ENCODE measurements around the gene SMARCA4. TPM values are rescaled to one million over a fixed set of nuclear protein-coding genes. Genes with fewer than 3 reads are reported as not detected.
"Not testable (repeated sequence)": the region's sequence is repeated elsewhere in the genome, so short reads cannot be mapped to it uniquely, and the experiment has no call there.

SMARCA4 gene
- total RNA-seq, 1 experiment from 2014 or later = 154 TPM

GRCh38 chr19:10976131-10976892 lies 15.5 kb downstream of the SMARCA4 start:
- DNase-seq (ENCODE audit: low spot score) = no peak

GRCh38 chr19:10977742-10978092 lies 16.9 kb downstream of the SMARCA4 start:
- no peak for DNase-seq (ENCODE audit: low spot score)

GRCh38 chr19:10979951-10980381 lies 19.1 kb downstream of the SMARCA4 start:
- DNase-seq (ENCODE audit: low spot score) = no peak

- no peak for DNase-seq (ENCODE audit: low spot score)
Observed at GRCh38 chr19:10981252-10981895, 20.5 kb downstream of the SMARCA4 start.

GRCh38 chr19:10983026-10983425 lies 22.2 kb downstream of the SMARCA4 start:
- no peak for DNase-seq (ENCODE audit: low spot score)

- no peak for DNase-seq (ENCODE audit: low spot score)
Observed at GRCh38 chr19:10984166-10984735, 23.4 kb downstream of the SMARCA4 start.

- DNase-seq (ENCODE audit: low spot score) = no peak
Observed at GRCh38 chr19:10985502-10985901, 24.7 kb downstream of the SMARCA4 start.

- no peak for DNase-seq (ENCODE audit: low spot score)
Observed at GRCh38 chr19:10986301-10987127, 25.7 kb downstream of the SMARCA4 start.

GRCh38 chr19:10987571-10988297 lies 26.9 kb downstream of the SMARCA4 start:
- no peak for DNase-seq (ENCODE audit: low spot score)

- DNase-seq (ENCODE audit: low spot score) = no peak
Observed at GRCh38 chr19:10988380-10988779, 27.6 kb downstream of the SMARCA4 start.

GRCh38 chr19:10988921-10989320 lies 28.1 kb downstream of the SMARCA4 start:
- no peak for DNase-seq (ENCODE audit: low spot score)

- no peak for DNase-seq (ENCODE audit: low spot score)
Observed at GRCh38 chr19:10991076-10991475, 30.2 kb downstream of the SMARCA4 start.

GRCh38 chr19:10991521-10992081 lies 30.8 kb downstream of the SMARCA4 start:
- no peak for DNase-seq (ENCODE audit: low spot score)

- DNase-seq (ENCODE audit: low spot score) = not testable (repeated sequence)
Observed at GRCh38 chr19:10992174-10992573, 31.3 kb downstream of the SMARCA4 start.

- DNase-seq (ENCODE audit: low spot score) = no peak
Observed at GRCh38 chr19:10995926-10996600, 35.2 kb downstream of the SMARCA4 start.

GRCh38 chr19:10998045-10998533 lies 37.3 kb downstream of the SMARCA4 start:
- no peak for DNase-seq (ENCODE audit: low spot score)

GRCh38 chr19:10998666-10999065 lies 37.8 kb downstream of the SMARCA4 start:
- no peak for DNase-seq (ENCODE audit: low spot score)

GRCh38 chr19:11005521-11005920 lies 44.7 kb downstream of the SMARCA4 start:
- no peak for DNase-seq (ENCODE audit: low spot score)

- DNase-seq (ENCODE audit: low spot score) = no peak
Observed at GRCh38 chr19:11007385-11007784, 46.6 kb downstream of the SMARCA4 start.

GRCh38 chr19:11007962-11008532 lies 47.2 kb downstream of the SMARCA4 start:
- DNase-seq (ENCODE audit: low spot score) = no peak
